Activated effector memory CD4-positive, alpha-beta T cell treated with Interleukin-2 at 50 U/mL for 16 hours (primary cell): ENCODE results near the gene FIP1L1.
"Not testable (repeated sequence)": the region's sequence is repeated elsewhere in the genome, so short reads cannot be mapped to it uniquely, and the experiment has no call there.

Experiments used
- DNase-seq: peaks from one replicate; pipeline ENCODE4 v3.0.0-alpha.2; 2020

The FIP1L1 gene

GRCh38 chr4:53378171-53378482 lies 686 bp downstream of the FIP1L1 start:
- DNase-seq: no peak

GRCh38 chr4:53380221-53380620 lies 2.8 kb downstream of the FIP1L1 start:
- DNase-seq: no peak

GRCh38 chr4:53409479-53409878 lies 32.0 kb downstream of the FIP1L1 start:
- DNase-seq: not testable (repeated sequence)

- no peak for DNase-seq
These were observed 41.8 kb downstream of the FIP1L1 start for GRCh38 chr4:53419208-53419607.

GRCh38 chr4:53421791-53422190 lies 44.4 kb downstream of the FIP1L1 start:
- no peak for DNase-seq

GRCh38 chr4:53422367-53422766 lies 44.9 kb downstream of the FIP1L1 start:
- no peak for DNase-seq

DNA sequence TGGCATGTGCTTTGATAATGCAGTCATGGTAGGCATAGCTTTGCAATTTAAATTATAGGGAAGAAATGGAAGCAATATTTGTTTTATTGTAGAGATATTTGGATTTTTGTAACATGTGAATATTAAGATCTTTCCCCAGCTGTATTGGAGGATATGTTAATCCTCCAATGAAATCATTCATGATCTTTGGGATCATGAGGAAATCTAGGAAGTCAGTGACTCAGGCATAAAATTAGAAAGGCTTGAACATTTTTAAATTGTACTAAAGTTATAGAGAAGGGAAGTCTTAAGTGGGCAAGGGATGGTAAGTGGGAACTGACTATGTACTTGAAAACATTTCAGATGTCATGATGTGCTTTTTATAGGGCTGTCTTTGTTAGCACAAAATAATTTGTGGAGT lies 46.8 kb downstream of the FIP1L1 start:
- DNase-seq: no peak

DNA sequence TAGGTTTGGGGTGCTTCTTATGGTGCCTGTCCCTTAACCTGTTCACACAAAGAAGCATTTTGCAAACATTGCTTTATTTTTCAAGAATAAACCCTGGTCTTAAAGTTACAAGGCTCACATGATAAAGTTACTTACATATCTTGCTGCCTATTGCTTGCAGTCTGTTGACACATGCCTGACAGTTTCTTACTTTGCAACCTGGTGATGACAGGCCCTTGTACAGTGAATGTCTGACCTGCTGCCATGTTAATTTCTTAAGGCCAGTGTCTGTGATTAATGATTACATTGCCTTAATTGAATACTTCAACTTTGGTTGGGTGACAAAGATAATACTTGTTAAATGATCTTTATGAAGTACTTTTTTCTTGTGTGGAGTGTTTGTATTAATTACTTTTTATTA lies 49.9 kb downstream of the FIP1L1 start:
- DNase-seq: no peak

- no peak for DNase-seq
These were observed 53.6 kb downstream of the FIP1L1 start for GRCh38 chr4:53431052-53431451.

DNA sequence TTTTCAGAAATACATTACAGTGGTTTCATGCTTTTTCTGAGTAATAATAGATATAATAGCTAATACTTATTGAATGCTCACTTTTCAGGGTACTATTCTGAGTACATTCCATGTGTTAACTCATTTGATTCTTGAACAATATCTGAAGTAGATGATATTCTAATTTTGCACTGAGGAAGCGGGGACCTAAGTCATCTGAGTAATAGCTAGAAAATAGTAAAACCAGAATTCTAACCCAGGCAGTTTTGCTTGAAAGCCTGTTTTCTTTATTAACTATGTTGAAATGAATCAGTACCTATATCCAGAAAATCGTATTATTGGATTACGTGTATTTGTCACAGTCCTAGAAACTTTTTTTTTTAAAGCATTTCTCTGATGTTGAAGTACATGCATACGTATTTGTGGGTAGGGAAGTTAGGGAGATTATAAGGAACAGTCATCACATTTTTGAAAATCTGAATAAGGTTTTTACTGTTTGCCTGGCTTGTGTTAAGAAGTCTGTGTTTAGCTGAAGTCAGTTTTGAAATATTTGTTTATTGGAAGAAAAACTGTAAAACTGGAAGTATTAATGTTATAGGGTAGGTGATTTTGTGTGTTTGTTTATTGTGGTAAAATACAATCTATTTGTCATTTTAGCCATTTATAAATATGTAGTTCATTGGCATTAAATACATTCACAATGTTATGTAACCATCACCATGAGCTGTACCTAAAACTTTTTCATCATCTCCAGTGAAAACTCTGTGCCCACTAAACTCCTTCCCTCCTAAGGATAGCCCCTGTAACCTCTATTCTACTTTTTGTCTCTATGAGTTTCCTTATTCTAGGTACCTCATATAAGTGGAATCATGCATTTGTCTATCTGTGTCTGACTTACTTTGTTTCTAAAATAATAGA lies 55.3 kb downstream of the FIP1L1 start:
- no peak for DNase-seq

DNA sequence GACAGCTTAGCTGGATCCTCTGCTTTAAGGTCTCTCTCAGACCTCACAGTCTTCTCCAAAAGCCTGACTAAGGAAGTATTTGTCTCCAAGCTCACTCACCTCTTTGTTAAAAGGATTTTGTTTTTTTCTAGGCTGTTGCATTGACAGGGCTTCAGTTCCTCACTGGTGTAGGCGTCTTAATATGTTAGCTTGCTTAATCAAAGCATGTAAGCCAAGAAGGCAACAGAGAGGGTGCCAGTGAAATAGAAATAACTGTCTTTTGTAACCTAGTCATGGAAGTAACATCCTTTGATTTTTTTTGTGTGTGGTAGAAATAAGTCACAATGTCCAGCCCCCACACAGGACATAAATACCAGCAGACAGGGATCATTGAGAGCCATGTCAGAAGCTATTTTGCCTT lies 58.8 kb downstream of the FIP1L1 start:
- DNase-seq: no peak

DNA sequence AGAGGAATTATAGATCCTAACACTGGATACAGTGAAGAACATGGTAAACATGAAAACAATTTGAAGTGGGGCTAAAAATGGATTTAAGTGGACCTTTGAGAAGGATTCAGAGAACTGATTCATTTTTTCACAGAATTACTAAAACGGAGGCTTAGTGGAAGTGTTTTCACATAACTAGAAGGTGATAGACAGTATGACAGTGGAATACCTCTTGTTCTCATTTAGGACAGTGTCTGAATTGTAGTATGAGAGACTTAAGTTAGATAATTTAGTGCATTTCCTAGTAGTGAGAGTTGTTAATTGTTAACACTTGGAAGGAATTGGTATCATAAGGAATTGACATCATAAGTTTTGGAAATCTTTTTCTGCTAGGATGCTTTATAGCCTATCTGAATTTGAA lies 64.1 kb downstream of the FIP1L1 start:
- DNase-seq: no peak

- DNase-seq: no peak
These were observed 67.5 kb downstream of the FIP1L1 start for GRCh38 chr4:53444954-53445353.

DNA sequence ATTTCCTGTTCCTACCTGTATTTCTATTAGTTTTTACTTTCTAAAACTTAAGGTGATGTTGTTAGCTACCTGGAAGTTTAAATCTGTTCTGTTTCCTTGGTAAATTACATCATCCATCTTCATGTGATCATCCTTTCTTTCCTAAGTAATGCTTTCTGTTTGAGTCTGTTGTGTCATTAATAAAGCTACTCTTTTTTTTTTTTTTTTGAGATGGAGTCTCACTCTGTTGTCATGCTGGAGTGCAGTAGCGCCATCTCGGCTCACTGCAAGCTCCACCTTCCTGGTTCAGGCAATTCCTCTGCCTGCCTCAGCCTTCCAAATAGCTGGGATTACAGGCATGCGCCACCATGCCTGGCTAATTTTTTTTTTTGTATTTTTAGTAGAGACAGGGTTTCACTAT lies 73.3 kb downstream of the FIP1L1 start:
- DNase-seq: no peak

- no peak for DNase-seq
These were observed 75.9 kb downstream of the FIP1L1 start for GRCh38 chr4:53453385-53453784.

GRCh38 chr4:53455766-53456165 lies 78.3 kb downstream of the FIP1L1 start:
- no peak for DNase-seq

DNA sequence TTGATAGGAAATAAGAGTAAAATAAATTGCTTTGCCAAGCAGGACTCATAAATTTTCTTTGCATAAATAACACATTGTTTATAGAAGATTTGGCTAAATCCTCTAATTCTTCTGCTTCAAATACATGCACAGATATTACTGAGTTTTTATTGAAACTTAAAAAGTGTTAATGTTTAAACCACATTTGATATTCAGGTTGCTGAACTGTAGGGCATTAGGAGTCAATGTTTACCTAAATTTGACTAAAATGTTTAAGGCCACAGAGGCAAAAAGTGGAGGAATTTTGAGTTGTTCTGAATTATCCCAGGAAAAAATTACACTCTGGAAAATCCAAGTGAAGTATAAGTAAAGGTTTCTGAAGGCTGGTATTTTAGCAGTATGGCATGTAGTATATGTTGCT lies 78.7 kb downstream of the FIP1L1 start:
- no peak for DNase-seq

- no peak for DNase-seq
These were observed 82.1 kb downstream of the FIP1L1 start for GRCh38 chr4:53459548-53459947.

GRCh38 chr4:53461244-53461643 lies 83.8 kb downstream of the FIP1L1 start:
- no peak for DNase-seq

DNA sequence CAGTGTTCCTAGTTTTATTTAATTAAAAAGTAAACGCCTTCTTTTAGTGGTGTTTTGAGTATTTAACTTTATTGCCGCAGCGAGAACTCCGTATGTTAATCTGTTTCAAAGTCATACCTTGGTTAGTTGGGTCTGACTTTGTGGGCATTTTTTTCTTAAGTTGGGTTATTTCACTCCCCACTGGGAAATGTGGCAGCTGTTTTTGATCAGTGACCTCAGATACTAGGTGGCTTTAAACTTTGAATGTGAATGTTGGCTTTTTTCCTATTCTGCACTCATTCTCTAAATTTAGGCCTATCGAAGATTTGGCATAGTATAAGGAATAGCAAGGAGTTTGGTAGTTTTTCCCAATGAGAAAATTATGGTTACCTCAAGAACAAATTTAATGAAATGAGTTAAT lies 85.9 kb downstream of the FIP1L1 start:
- DNase-seq: no peak

- DNase-seq: no peak
These were observed 87.8 kb downstream of the FIP1L1 start for GRCh38 chr4:53465281-53465680.

DNA sequence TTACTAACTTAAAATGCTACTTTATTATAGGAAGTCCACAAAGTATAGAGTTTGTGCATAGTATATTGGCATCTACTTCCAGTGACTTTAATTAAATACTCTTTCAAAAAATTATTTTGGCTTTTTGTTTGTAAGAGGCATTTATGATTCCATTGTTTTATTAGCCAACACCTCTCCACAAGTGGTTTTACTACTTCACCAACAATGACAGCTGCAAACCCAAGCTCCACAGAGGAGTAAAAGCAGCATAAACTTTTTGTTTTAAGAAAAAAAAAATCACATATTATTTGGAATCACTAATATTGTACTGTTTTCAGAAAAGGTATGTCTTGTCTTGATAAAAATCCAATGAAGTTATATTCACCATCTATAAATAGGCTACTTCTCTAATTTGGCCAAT lies 88.5 kb downstream of the FIP1L1 start:
- no peak for DNase-seq

GRCh38 chr4:53466576-53466975 lies 89.1 kb downstream of the FIP1L1 start:
- DNase-seq: not testable (repeated sequence)

GRCh38 chr4:53476232-53477037 lies 99.0 kb downstream of the FIP1L1 start:
- no peak for DNase-seq
